SK-N-SH (cell line): ENCODE results near the gene HS2ST1. TPM values are rescaled to one million over a fixed set of nuclear protein-coding genes. Genes with fewer than 3 reads are reported as not detected.

Experiments used
- CTCF ChIA-PET: fragments of 300-600, 350-600 bp; formaldehyde crosslinking; extraction: SDS; loops from one replicate; lab custom pipeline; 2021; lab: Yijun Ruan, JAX
- POLR2A ChIA-PET: fragments of 350-600 bp; sonication (Branson Sonifier 250); formaldehyde crosslinking; extraction: SDS; loops from one replicate; lab custom pipeline; 2020; ENCODE audit warnings: antibody characterized with exemption, inconsistent platforms; lab: Yijun Ruan, JAX
- DNase-seq: peaks from one replicate; pipeline ENCODE4 v3.0.0; 2012
- H2AFZ ChIP-seq: fragments of 200-600 bp; sonication (generic); 2 replicates; pipeline ENCODE4 v1.8.1; 2016; ENCODE audit warnings: antibody characterized with exemption, mild to moderate bottlenecking, low read depth
- H3F3A ChIP-seq: fragments of 200-600 bp; sonication (generic); replicated peaks from 2 replicates; pipeline ENCODE3; 2016; ENCODE audit warnings: antibody characterized with exemption, mild to moderate bottlenecking; ENCODE audit not compliant: insufficient read depth
- H3K27ac ChIP-seq, 2 experiments: fragments of 200-500 bp in 1 of 2; fragments of 200-600 bp in 1 of 2; sonication (Bioruptor generic) in 1 of 2; sonication (generic), shearing (Covaris generic) in 1 of 2; 2 replicates each; pipeline versions ENCODE4 v1.5.1 to v1.6.1; 2014 to 2016; ENCODE audit warnings: low read depth in 2 of 2, inconsistent platforms in 1 of 2, low read length in 1 of 2, mild to moderate bottlenecking in 1 of 2, mixed read lengths in 1 of 2
- H3K27me3 ChIP-seq: fragments of 200-600 bp; sonication (generic), shearing (Covaris generic); 2 replicates; pipeline ENCODE4 v1.6.1; 2016; ENCODE audit warnings: mixed run types; ENCODE audit not compliant: insufficient read depth
- H3K36me3 ChIP-seq, 2 experiments: fragments of 200-500 bp in 1 of 2; fragments of 200-600 bp in 1 of 2; sonication (Bioruptor generic) in 1 of 2; sonication (generic) in 1 of 2; replicated peaks in 1 of 2; 2 replicates each; pipeline versions ENCODE3 to v1.5.1; 2014 to 2016; ENCODE audit warnings: low read length in 1 of 2, mild to moderate bottlenecking in 1 of 2; ENCODE audit not compliant: insufficient read depth in 2 of 2, control insufficient read depth in 1 of 2
- H3K4me1 ChIP-seq, 2 experiments: fragments of 200-500 bp in 1 of 2; fragments of 200-600 bp in 1 of 2; sonication (Bioruptor generic) in 1 of 2; sonication (generic), shearing (Covaris generic) in 1 of 2; 2 replicates each; pipeline versions ENCODE4 v1.5.1 to v1.6.1; 2014 to 2016; ENCODE audit warnings: low read depth in 1 of 2, low read length in 1 of 2, mixed run types in 1 of 2; ENCODE audit not compliant: insufficient read depth in 2 of 2, control insufficient read depth in 1 of 2
- H3K4me2 ChIP-seq: fragments of 200-600 bp; sonication (generic), shearing (Covaris generic); 2 replicates; pipeline ENCODE4 v1.6.1; 2017; ENCODE audit warnings: mixed run types
- H3K4me3 ChIP-seq, 2 experiments: fragments of 200-500 bp in 1 of 2; fragments of 200-600 bp in 1 of 2; sonication (Bioruptor generic) in 1 of 2; sonication (generic), shearing (Covaris generic) in 1 of 2; 2 replicates each; pipeline versions ENCODE4 v1.5.1 to v1.8.1; 2014 to 2016; ENCODE audit warnings: low read depth in 2 of 2, inconsistent platforms in 1 of 2, low read length in 1 of 2, mild to moderate bottlenecking in 1 of 2, mixed read lengths in 1 of 2, moderate library complexity in 1 of 2
- H3K79me2 ChIP-seq: fragments of 200-600 bp; sonication (generic); 2 replicates; pipeline ENCODE4 v1.8.1; 2017; ENCODE audit warnings: mild to moderate bottlenecking; ENCODE audit not compliant: insufficient read depth
- H3K9ac ChIP-seq: fragments of 200-600 bp; sonication (generic); 2 replicates; pipeline ENCODE4 v1.6.1; 2017; ENCODE audit warnings: mixed run types
- H3K9me2 ChIP-seq: fragments of 200-600 bp; sonication (generic); 2 replicates; pipeline ENCODE4 v1.6.1; 2017; ENCODE audit warnings: mixed run types
- H3K9me3 ChIP-seq: fragments of 200-600 bp; sonication (generic); 2 replicates; pipeline ENCODE4 v1.6.1; 2017; ENCODE audit warnings: mixed run types, mild to moderate bottlenecking, moderate library complexity
- H4K20me1 ChIP-seq: fragments of 200-600 bp; sonication (generic); 2 replicates; pipeline ENCODE4 v1.6.1; 2017; ENCODE audit warnings: mild to moderate bottlenecking, mixed run types; ENCODE audit not compliant: insufficient read depth
- ELF1 ChIP-seq: IDR thresholded peaks from 2 replicates; pipeline ENCODE4 v1.4.0; 2012
- EP300 ChIP-seq, 2 experiments: IDR thresholded peaks; 2 replicates each; pipeline versions ENCODE4 v1.4.0 to v1.6.1; 2012; ENCODE audit warnings: borderline replicate concordance in 1 of 2, low read depth in 1 of 2, low read length in 1 of 2
- FOSL2 ChIP-seq: IDR thresholded peaks from 2 replicates; pipeline ENCODE4 v1.4.0; 2012; ENCODE audit warnings: low read depth, mild to moderate bottlenecking, moderate library complexity, borderline replicate concordance
- MAX ChIP-seq: IDR thresholded peaks from 2 replicates; pipeline ENCODE4 v1.4.0; 2012; ENCODE audit warnings: low read depth
- MXI1 ChIP-seq: IDR thresholded peaks from 2 replicates; pipeline ENCODE4 v1.6.1; 2012; ENCODE audit warnings: mild to moderate bottlenecking, low read depth, low read length, improper control_type of control experiment
- NRF1 ChIP-seq: IDR thresholded peaks from 2 replicates; pipeline ENCODE4 v1.6.1; 2012; ENCODE audit warnings: low read depth, mild to moderate bottlenecking, low read length
- RAD21 ChIP-seq: IDR thresholded peaks from 2 replicates; pipeline ENCODE4 v1.6.1; 2012; ENCODE audit warnings: mild to moderate bottlenecking, low read length
- RCOR1 ChIP-seq: fragments of 150-350 bp; IDR thresholded peaks from 2 replicates; pipeline ENCODE4 v1.6.1; 2017; ENCODE audit warnings: antibody characterized with exemption, low read length
- RFX5 ChIP-seq: IDR thresholded peaks from 2 replicates; pipeline ENCODE4 v1.6.1; 2012; ENCODE audit warnings: mild to moderate bottlenecking, improper control_type of control experiment, low read length
- RXRA ChIP-seq: IDR thresholded peaks from 2 replicates; pipeline ENCODE4 v1.4.0; 2012; ENCODE audit warnings: low read depth, mild to moderate bottlenecking, borderline replicate concordance
- YY1 ChIP-seq: IDR thresholded peaks from 2 replicates; pipeline ENCODE4 v1.4.0; 2012; ENCODE audit warnings: low read depth, mild to moderate bottlenecking
- polyA plus RNA-seq, 3 experiments: library from polyadenylated mRNA; depleted of rRNA; stranded (reverse); fragments of >200 nt; gene quantifications; 2 replicates each; pipeline ENCODE4 v1.2.3, GENCODE V29; 2012
- TF ChIP-seq, protein P1 (sequence below): fragments of 150-350 bp; IDR thresholded peaks from 2 replicates; pipeline ENCODE4 v1.6.1; 2017; ENCODE audit warnings: antibody characterized with exemption, low read length, low read depth, borderline replicate concordance
- TF ChIP-seq, protein P2 (sequence below): IDR thresholded peaks from 2 replicates; pipeline ENCODE4 v1.4.0; 2012; ENCODE audit warnings: low read depth, borderline replicate concordance
- TF ChIP-seq, protein P3 (sequence below): fragments of 150-350 bp; IDR thresholded peaks from 2 replicates; pipeline ENCODE4 v1.6.1; 2016; ENCODE audit warnings: mild to moderate bottlenecking, low read depth, low read length

Gene HS2ST1
- polyA plus RNA-seq, 1 of the 3 experiments (the other 2 are of a cell fraction): 16.6 TPM

DNA sequence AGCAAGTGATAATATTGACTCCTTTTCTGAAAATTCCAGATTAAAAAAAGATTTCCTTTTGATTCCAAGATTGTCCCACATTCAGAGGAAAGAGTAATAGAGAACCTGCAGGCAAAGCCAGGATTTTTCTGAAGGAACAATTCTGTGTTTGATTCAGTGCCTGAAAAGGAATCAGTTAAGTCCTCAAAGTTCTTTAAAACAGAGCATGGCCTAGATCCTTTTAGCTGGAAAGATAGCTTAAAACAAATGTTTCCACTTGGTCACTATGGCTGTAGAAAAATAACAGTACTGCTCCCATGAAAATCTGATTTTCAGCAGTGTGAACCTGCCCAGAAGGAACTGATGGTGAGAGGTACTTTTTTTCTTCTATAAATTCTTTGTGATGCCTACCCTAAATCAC lies 41.8 kb downstream of the HS2ST1 start:
- H3K79me2 ChIP-seq: peaks cover 11% of the 10 kb centered on the region; the same call in 1 of the 2 replicates
- H2AFZ ChIP-seq: no peak overlapping the region
- TF ChIP-seq MXI1 (no peak), EP300 (IDR thresholded peaks at IDR 0.05; ENCODE audit: borderline replicate concordance in 1 of 2, low read depth in 1 of 2, low read length in 1 of 2) (no peak), ELF1 (no peak), NRF1 (no peak), FOSL2 (no peak), YY1 (no peak), RFX5 (no peak), MAX (no peak)
- TF ChIP-seq, protein P1, sequence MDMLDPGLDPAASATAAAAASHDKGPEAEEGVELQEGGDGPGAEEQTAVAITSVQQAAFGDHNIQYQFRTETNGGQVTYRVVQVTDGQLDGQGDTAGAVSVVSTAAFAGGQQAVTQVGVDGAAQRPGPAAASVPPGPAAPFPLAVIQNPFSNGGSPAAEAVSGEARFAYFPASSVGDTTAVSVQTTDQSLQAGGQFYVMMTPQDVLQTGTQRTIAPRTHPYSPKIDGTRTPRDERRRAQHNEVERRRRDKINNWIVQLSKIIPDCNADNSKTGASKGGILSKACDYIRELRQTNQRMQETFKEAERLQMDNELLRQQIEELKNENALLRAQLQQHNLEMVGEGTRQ: no peak
- TF ChIP-seq, protein P2, sequence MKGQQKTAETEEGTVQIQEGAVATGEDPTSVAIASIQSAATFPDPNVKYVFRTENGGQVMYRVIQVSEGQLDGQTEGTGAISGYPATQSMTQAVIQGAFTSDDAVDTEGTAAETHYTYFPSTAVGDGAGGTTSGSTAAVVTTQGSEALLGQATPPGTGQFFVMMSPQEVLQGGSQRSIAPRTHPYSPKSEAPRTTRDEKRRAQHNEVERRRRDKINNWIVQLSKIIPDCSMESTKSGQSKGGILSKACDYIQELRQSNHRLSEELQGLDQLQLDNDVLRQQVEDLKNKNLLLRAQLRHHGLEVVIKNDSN: no peak
- TF ChIP-seq, protein P3, sequence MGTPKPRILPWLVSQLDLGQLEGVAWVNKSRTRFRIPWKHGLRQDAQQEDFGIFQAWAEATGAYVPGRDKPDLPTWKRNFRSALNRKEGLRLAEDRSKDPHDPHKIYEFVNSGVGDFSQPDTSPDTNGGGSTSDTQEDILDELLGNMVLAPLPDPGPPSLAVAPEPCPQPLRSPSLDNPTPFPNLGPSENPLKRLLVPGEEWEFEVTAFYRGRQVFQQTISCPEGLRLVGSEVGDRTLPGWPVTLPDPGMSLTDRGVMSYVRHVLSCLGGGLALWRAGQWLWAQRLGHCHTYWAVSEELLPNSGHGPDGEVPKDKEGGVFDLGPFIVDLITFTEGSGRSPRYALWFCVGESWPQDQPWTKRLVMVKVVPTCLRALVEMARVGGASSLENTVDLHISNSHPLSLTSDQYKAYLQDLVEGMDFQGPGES: no peak
- CTCF ChIA-PET: interaction anchor here (1.0 to 1.2 kb wide), 2 partner anchors 16 to 71 kb away, joined by 3 to 4 read pairs; no protein-coding TSS in a partner anchor
- H3K9me2 ChIP-seq: no peaks in the 10 kb centered on the region
- no peaks in the 10 kb centered on the region for H3F3A ChIP-seq
- no peak overlapping the region for H3K4me2 ChIP-seq
- no peak overlapping the region for H3K27ac ChIP-seq
- no peaks in the 10 kb centered on the region for H3K9me3 ChIP-seq
- H3K4me1 ChIP-seq: no peaks in the 10 kb centered on the region
- H3K9ac ChIP-seq: no peak overlapping the region
- no peak overlapping the region for H3K4me3 ChIP-seq
- DNase-seq: no peak
- 0 out of 2 replicates have a peak, but pooled peaks cover 3% of the 10 kb centered on the region for H4K20me1 ChIP-seq
- no peaks in the 10 kb centered on the region for H3K36me3 ChIP-seq
- POLR2A ChIA-PET: no interaction called here
- H3K27me3 ChIP-seq: no peaks in the 10 kb centered on the region

DNA sequence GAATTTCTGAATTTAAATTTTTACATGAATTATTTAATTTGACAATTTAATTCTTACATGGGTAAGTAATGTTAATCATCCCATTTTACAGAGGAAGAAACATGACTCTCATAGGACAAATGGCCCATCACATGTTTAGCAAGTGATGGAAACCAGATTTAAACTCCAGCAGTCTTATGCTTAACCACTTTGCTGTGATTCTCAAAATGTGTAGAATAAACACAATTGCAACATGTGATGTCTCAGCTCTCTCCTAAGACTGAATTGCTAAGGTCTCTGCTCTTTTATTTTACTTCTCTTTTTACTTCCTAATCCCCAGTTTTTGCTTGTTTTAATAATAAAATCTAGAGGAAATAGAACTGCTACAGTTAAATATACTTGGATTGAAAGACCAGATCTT lies 42.8 kb downstream of the HS2ST1 start:
- no peaks in the 10 kb centered on the region for H3K9me3 ChIP-seq
- H3K27me3 ChIP-seq: no peaks in the 10 kb centered on the region
- no peaks in the 10 kb centered on the region for H3K4me1 ChIP-seq
- POLR2A ChIA-PET: no interaction called here
- no peaks in the 10 kb centered on the region for H4K20me1 ChIP-seq
- DNase-seq: no peak
- H3K4me2 ChIP-seq: no peak overlapping the region
- TF ChIP-seq RAD21 (no peak), RCOR1 (no peak), RXRA (no peak)
- TF ChIP-seq, all 33 proteins: peak for 0
- CTCF ChIA-PET: no interaction called here
- no peak overlapping the region for H3K9ac ChIP-seq
- no peak overlapping the region for H3K27ac ChIP-seq
- no peak overlapping the region for H2AFZ ChIP-seq
- H3K9me2 ChIP-seq: no peaks in the 10 kb centered on the region
- no peaks in the 10 kb centered on the region for H3K36me3 ChIP-seq
- no peak overlapping the region for H3K4me3 ChIP-seq
- peaks cover 8% of the 10 kb centered on the region; the same call in 1 of the 2 replicates for H3K79me2 ChIP-seq
- no peaks in the 10 kb centered on the region for H3F3A ChIP-seq
